Upper lobe of right lung (tissue), 1 donor: ENCODE data around the gene AUH. TPM values are rescaled to one million over a fixed set of nuclear protein-coding genes. Genes with fewer than 3 reads are reported as not detected.

Experiments
- ATAC-seq: fragments of 200-7000 bp; cut with Tn5 transposase; one replicate; pipeline ENCODE4 v1.9.1; 2020; ENCODE audit warnings: mild to moderate bottlenecking, moderate library complexity
- DNase-seq: peaks from one replicate; pipeline ENCODE4 v3.0.0-alpha.2; 2020
- H3K27ac ChIP-seq: fragments of 200-600 bp; one replicate; pipeline ENCODE4 v1.8.0; 2022
- H3K27me3 ChIP-seq: fragments of 200-600 bp; one replicate; pipeline ENCODE4 v1.8.0; 2022; ENCODE audit warnings: mild to moderate bottlenecking
- H3K36me3 ChIP-seq: fragments of 200-600 bp; one replicate; pipeline ENCODE4 v1.8.0; 2022
- H3K4me1 ChIP-seq: fragments of 200-600 bp; one replicate; pipeline ENCODE4 v1.8.0; 2022
- H3K4me3 ChIP-seq: fragments of 200-600 bp; one replicate; pipeline ENCODE4 v1.8.0; 2022; ENCODE audit warnings: mild to moderate bottlenecking
- H3K9me3 ChIP-seq: fragments of 200-600 bp; one replicate; pipeline ENCODE4 v1.8.0; 2022
- intact Hi-C: fragments of 100-400 bp; cut with DNase I; formaldehyde crosslinking; loops from one replicate; pipeline ENCODE4 v1.11.0; 2022
- long read RNA-seq: library from polyadenylated mRNA; unstranded; transcript quantifications from one replicate; pipeline ENCODE4 v2.0.0, GENCODE V29; 2021
- total RNA-seq: library from RNA; stranded (reverse); fragmentation: NEBNext Ultra II Directional; extraction: Animal tissue kit (Norgen Biotek cat#: 25700); gene quantifications from one replicate; pipeline ENCODE4 v1.2.1, GENCODE V29; 2021
- TF ChIP-seq, protein P1 (sequence below): fragments of 200-600 bp; IDR thresholded peaks from one replicate; pipeline ENCODE4 v1.8.0; 2022; ENCODE audit warnings: antibody characterized with exemption
- donor health status: DM: no; HTN: yes; CAD: no; lungs with severe emphysema.

AUH gene, protein sequence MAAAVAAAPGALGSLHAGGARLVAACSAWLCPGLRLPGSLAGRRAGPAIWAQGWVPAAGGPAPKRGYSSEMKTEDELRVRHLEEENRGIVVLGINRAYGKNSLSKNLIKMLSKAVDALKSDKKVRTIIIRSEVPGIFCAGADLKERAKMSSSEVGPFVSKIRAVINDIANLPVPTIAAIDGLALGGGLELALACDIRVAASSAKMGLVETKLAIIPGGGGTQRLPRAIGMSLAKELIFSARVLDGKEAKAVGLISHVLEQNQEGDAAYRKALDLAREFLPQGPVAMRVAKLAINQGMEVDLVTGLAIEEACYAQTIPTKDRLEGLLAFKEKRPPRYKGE
- total RNA-seq = 18.6 TPM
- long read RNA-seq, transcript AUH-202 (10 exons, 1,577 nt) = major isoform, 6 of 14 reads
- long read RNA-seq, partial matches to known transcripts = 1 of 14 reads
- long read RNA-seq, other reads (novel, unspliced or antisense) = 7 of 14 reads

DNA sequence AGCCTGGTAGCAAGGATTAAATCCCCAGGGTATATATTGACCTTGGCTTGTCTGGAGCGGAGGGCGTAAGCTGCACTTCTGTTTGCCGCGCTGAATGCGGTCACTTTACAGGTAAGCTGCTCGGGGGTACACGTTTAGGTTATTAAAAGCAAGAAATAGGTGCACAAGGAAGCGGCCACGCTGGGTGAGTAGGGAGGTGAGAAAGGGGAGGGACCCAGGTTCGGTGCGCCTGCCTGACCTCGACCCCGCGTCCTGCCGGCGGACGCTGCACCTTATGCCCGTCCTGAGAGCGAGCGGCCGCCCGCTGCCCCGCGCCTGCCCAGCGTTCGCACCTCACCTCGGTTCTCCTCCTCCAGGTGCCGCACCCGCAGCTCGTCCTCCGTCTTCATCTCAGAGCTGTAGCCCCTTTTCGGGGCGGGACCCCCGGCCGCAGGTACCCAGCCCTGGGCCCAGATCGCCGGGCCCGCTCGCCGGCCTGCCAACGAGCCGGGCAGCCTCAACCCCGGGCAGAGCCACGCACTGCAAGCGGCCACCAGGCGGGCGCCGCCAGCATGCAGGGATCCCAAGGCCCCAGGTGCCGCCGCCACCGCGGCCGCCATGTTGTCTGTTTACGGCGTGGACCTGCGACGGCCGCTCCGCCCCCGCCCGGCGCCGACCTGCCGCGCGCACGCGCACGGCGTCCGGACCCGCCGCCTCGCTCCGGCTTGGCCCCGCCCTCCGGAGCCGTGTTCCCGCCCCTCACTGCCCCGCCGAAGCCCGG, at the start of gene AUH:
Gene AUH (minus strand): TSS at position 628 of the 760 bp plus-strand sequence. CDS start 29 bp downstream, at position 599.
- Histone ChIP-seq H3K36me3 (peaks cover 4% of the 10 kb centered on the region), H3K4me1 (peaks cover 14% of the 10 kb centered on the region), H3K4me3 (peak within 1 kb of the TSS; percentile 99), H3K9me3 (no peaks in the 10 kb centered on the region), H3K27ac (peak within 1 kb of the TSS; percentile 93), H3K27me3 (no peaks in the 10 kb centered on the region)
- ATAC-seq (peak; percentile 99), DNase-seq (peak; percentile 95)
- intact Hi-C loops = no loop called here
- TF ChIP-seq, protein P1, sequence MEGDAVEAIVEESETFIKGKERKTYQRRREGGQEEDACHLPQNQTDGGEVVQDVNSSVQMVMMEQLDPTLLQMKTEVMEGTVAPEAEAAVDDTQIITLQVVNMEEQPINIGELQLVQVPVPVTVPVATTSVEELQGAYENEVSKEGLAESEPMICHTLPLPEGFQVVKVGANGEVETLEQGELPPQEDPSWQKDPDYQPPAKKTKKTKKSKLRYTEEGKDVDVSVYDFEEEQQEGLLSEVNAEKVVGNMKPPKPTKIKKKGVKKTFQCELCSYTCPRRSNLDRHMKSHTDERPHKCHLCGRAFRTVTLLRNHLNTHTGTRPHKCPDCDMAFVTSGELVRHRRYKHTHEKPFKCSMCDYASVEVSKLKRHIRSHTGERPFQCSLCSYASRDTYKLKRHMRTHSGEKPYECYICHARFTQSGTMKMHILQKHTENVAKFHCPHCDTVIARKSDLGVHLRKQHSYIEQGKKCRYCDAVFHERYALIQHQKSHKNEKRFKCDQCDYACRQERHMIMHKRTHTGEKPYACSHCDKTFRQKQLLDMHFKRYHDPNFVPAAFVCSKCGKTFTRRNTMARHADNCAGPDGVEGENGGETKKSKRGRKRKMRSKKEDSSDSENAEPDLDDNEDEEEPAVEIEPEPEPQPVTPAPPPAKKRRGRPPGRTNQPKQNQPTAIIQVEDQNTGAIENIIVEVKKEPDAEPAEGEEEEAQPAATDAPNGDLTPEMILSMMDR = no peak

DNA sequence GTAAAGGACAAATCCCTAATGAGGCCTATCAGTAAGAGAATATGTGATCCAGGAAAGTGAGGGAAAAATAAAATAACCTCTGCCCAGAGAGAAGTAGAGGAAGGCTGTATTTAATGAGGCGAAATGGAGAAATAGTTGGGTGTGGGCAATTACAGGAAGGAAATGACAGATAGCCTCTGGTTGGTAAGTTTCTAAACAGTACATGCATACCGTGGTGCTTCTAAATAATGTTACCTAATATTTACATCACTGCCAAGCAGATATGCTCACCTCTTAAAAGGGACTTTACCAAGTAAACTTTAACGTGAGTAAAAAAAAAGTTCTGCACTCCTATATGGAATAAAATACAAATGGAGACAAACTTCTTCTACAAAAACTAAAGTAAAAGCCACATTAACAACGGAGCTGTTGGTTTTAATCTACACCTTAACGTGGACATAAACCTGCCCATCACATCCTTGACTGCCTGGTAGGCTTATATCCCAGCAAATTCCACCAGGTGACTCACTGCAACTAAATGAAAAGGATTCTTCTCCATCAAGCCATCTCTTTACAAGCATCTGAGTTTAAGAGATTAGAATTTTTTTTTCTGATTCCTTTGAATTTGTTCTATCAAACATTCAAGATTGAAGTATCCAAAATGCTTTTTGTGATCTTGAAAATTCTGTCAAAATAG, 49.5 kb upstream of the AUH start:
- Histone ChIP-seq H3K27me3 (no peaks in the 10 kb centered on the region), H3K9me3 (no peaks in the 10 kb centered on the region), H3K27ac (no peak overlapping the region), H3K36me3 (peaks cover 20% of the 10 kb centered on the region), H3K4me3 (no peak overlapping the region), H3K4me1 (peaks cover 12% of the 10 kb centered on the region)
- DNase-seq = no peak
- intact Hi-C loops = no loop called here
- ATAC-seq = peak; percentile 79
- TF ChIP-seq, protein P1 = no peak

DNA sequence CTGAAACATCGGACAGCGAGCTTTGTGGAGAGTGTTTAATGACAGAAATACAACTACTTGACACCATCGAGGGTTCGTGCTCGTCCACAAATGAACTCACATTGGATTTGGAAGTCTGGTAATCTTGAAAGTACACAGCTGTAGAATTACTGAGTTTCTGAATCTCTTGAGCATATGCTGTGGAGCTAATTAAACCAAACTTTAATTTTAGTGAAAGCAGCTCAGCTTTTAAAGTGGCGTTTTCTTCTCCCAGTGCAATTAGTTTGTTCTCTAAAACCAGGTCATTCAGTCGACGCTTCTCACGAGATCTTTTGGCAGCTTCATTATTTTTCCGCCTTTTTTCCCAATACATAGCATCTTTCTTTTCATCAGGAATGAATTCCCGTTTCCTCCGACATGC, 48.4 kb upstream of the AUH start:
- intact Hi-C loops = no loop called here
- DNase-seq (no peak), ATAC-seq (no peak)
- peaks cover 20% of the 10 kb centered on the region for H3K36me3 ChIP-seq
- no peaks in the 10 kb centered on the region for H3K9me3 ChIP-seq
- H3K4me1 ChIP-seq = peaks cover 12% of the 10 kb centered on the region
- H3K27ac ChIP-seq = no peak overlapping the region
- H3K4me3 ChIP-seq = no peak overlapping the region
- TF ChIP-seq, protein P1 = no peak
- H3K27me3 ChIP-seq = no peaks in the 10 kb centered on the region

DNA sequence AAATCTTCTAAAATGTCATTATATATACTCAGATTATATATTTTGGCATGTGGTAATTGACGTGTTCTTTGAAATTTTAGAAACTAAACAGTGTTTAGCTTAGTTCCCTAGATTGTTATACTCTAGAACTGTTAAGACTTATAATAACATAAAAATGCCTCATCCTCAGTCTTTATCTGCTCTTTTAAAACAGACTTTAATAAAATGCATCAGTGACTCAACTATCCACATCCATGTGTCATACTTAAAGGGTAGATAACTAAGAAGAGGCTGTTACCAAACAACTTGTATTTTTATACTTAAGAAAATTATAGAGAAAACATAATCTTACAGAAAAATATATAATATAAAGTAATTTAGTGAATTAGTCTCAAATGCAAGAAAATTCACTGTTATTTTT, 46.8 kb upstream of the AUH start:
- TF ChIP-seq, protein P1 = no peak
- intact Hi-C loops = no loop called here
- Histone ChIP-seq H3K27ac (no peak overlapping the region), H3K9me3 (no peaks in the 10 kb centered on the region), H3K4me3 (no peak overlapping the region), H3K4me1 (peaks cover 13% of the 10 kb centered on the region), H3K27me3 (no peaks in the 10 kb centered on the region), H3K36me3 (peaks cover 20% of the 10 kb centered on the region)
- ATAC-seq (no peak), DNase-seq (no peak)

DNA sequence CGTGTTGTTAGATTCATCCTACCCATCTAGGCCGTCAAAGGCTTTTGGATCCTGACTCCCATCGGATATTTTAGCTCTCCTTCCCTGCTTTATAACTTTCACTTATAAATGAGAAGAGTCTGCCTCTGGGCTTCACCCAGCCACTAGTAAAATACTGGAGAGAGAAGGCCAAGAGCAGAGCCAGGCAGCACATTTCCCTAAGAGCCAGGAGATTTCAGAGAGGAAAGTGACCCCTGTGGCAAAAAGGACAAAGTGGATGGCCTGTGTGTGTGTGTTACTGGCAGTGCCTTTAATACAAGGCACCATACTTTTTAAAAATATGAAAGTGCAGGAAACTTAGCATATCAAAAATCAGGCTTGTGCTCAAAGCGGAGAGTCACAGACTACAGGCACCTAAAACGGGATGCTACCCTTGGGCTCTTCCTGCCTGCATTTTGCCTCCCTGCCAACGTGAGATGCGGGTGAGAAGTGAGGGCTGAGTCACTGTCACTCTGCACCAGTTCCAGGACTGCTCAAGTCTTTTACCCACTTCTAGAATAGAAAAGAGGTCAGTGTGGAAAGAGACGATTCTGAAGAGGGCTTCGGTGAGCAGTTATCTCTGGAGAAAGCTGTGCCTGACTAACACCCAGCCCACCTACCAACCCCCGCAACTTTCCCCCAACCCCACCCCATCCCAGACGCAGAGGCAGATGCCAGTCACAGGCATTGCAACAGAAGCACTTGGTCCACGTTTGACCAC, 46.0 kb upstream of the AUH start:
- intact Hi-C loops = no loop called here
- Histone ChIP-seq H3K4me1 (peaks cover 18% of the 10 kb centered on the region), H3K27ac (no peak overlapping the region), H3K4me3 (no peak overlapping the region), H3K9me3 (no peaks in the 10 kb centered on the region), H3K36me3 (peaks cover 20% of the 10 kb centered on the region), H3K27me3 (no peaks in the 10 kb centered on the region)
- DNase-seq (no peak), ATAC-seq (peak; percentile 76)
- TF ChIP-seq, protein P1 = no peak
